CD4-positive, alpha-beta T cell treated with Interleukin-15 for 4 hours (primary cell): ENCODE results near the gene ANXA8.
"Not testable (repeated sequence)": the region's sequence is repeated elsewhere in the genome, so short reads cannot be mapped to it uniquely, and the experiment has no call there.

Experiments
- DNase-seq: peaks from one replicate; pipeline ENCODE4 v3.0.0-alpha.2; 2020; ENCODE audit warnings: low spot score

ANXA8 gene

DNA sequence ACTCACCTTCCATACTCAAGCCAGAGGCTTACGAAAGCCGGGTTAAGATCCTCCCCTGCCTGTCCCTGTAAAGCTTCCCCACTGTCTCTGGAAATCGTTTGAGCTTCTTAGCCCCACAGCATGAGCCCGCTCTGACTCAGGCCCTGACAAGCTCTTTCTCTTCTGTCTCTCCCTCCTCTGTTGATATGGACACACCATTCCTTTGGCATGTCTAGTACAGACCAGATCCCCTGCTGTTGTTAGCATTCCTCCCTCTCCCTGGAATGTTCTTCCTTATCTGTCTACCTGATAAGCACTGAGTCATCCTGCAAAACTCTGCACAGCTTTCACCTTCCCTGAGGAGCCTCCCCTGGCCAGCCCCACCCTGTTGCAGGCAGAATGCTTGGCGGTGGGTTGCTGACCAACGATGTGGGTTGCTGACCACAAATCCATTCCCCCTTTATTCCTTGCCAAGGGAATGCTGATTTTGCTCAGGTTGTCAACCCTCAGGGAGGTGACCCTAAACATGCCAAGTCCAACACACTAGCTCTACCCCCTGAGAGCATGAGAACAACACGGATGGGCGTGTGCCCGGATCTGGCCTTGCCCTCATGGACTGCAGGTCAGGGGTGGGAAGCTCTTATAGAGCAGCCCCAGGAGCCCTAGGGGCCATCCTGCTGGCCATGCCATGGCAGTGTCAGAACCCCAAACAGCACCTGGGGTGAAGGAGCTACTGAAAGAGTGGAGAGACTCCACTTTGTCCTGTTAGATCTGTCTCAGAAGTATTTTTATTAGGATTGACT lies 21.1 kb downstream of the ANXA8 start:
- DNase-seq = not testable (repeated sequence)

- DNase-seq = not testable (repeated sequence)
These were observed 22.6 kb downstream of the ANXA8 start for GRCh38 chr10:47461261-47461687.

GRCh38 chr10:47458466-47459154 lies 25.3 kb downstream of the ANXA8 start:
- no peak for DNase-seq

GRCh38 chr10:47457826-47458225 lies 26.1 kb downstream of the ANXA8 start:
- no peak for DNase-seq

DNA sequence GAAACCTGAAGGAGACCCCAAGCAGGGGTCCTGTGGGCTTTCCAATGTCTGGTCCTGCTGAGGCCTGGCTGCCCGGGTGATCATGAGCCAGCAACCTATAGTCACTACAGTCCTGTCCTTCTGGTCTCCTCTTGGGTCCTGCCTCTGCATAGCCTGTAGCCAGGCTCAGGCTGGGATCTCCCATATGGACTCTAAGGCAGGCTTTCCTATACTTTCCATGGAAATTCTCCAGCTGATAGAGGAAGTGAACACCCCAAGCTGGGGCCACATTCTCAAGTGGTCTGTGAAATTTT lies 26.4 kb downstream of the ANXA8 start:
- no peak for DNase-seq

DNA sequence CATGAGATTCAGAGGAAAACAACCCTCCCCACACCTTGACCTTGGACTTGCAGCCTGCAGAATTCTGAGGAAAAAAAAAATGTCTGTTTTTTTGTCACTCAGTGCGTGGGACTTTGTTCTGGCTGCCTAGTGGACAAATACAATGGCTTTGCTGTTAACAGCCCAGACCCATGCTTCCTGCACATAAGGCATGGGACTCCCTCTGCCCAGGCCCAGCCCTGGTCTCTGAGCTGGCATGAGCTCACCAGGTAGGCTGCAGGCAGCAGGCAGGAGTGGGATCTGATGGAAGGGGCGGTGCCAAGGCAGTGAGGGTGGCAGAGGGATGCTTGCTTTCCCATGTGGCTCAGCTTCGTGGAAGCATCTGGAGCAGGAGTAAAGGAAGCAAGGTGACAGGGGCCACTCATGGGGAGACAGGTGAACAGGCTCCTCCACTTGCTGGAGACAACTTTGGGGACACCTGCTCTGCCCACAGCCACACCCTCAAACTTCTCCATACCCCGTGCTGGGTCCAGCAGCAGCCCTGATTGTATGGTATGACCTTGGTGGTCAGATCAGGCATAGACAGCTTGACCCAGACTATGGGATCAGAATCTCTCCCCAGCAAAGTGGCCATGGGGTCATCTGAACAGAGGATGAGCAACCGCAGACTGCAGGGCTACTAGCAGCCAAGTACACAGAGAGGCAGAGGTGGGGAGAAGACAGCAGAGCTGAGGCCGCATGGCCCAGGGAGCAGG lies 27.0 kb downstream of the ANXA8 start:
- no peak for DNase-seq

DNA sequence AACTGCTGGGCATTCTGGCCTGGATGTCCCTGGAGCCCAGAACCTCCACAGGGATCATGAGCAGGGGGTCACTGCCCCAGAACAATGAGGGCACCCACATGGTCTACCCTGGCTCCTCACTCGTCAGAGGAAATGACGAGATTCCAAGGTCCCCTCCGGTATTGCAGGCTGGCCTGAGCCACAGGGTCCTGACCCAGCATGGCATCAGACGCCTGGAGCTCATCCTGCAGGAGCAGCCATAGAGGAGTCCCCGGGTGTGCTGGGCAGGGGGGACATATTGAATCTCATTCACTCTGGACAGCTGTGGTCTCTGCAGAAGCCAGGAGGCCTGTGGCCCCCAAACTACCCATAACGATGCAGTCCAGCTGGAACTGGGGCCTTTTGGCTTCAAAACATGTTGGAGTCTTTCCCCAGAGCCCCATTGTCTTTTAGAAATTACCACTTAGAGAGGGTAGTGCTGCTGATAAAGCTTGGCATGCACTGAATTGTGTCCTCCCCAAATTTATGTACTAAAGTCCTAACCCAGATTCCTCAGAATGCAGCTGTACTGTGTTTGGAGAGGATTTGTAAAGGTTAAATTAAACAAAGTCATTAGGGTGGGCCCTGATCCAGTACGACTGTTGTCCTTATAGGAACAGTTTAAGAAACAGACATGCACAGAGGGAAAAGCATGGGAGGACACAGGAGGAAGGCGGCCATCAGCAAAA lies 27.7 kb downstream of the ANXA8 start:
- no peak for DNase-seq

DNA sequence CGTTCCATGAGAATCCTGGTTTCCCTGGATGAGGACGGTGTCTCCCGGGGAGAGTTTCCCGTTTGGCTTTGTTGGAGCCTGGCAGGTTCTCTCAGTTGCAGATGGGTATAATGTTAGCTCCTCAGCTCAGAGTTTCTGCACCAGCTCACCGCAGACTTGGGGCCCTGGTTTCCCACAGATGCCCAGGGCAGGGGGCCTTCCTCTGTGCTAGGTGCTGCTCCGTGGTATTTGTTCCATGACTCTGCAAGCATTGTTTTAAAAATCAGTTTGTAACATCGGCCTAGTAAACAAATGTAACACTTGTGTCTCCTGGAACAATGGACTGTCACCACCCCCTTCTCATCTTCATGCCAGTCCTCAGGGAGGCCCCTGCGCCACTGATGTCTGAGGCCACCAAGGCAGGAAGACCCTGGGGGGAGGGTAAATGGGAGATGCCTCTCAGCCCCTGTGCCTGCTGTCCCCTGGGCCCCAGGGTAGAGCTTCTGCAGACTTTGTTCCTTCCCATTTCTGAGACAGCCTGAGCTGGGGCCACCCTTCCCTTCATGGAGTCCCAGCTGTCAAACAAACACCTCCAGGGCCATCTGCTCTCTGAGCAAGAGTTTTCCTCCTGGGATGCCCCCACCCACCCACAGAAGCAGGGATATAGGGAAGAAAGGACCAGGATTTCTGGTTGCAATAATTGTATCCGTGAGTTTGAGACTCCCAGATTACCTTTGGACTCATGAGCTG lies 28.4 kb downstream of the ANXA8 start:
- DNase-seq = not testable (repeated sequence)

DNA sequence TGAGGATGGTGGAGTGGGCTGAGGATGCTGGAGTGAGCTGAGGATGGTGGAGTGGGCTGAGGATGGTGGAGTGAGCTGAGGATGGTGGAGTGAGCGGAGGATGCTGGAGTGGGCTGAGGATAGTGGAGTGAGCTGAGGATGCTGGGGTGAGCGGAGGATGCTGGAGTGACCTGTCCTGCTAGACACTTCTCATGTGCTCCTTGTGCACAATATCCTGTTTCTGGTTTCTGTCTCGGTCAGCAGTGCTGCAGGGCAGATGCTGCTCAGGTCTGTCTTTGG lies 29.2 kb downstream of the ANXA8 start:
- DNase-seq = no peak

DNA sequence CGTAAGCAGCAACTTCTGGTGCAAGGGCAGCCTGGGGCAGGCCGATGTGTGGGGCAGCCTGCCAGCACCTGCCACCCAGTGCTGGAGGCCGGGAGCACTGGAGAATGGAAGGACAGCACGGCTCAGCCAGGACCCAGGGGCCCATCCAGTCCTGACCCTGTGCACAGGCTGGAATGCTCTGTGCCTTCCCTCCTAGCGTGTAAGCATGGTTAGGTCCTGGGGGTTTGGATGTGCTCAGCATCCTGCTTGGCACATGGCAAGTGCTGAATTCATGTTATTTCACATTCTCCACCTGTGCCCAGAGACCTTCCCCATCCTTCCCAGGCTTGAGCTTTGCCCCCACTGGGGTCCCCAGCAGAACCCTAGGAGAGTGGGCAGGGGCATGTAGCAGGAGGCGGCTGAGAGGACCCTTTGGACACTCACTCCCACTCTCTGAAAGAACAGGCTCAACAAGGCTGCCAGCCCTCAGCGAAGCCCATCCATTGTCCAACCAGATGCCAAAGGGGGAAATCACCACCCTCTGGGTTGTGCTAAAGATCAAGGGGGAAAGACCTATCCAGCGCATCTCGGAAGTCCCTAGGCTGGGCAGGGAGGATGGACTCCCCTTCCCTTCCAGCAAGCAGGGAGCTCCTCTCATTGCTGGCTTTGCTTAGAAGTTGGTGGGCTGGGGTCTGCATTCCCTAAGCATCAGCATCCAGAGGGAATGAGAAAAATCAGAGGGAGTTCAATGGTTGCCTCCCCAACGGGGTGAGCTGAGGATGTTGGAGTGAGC lies 29.7 kb downstream of the ANXA8 start:
- DNase-seq = no peak

DNA sequence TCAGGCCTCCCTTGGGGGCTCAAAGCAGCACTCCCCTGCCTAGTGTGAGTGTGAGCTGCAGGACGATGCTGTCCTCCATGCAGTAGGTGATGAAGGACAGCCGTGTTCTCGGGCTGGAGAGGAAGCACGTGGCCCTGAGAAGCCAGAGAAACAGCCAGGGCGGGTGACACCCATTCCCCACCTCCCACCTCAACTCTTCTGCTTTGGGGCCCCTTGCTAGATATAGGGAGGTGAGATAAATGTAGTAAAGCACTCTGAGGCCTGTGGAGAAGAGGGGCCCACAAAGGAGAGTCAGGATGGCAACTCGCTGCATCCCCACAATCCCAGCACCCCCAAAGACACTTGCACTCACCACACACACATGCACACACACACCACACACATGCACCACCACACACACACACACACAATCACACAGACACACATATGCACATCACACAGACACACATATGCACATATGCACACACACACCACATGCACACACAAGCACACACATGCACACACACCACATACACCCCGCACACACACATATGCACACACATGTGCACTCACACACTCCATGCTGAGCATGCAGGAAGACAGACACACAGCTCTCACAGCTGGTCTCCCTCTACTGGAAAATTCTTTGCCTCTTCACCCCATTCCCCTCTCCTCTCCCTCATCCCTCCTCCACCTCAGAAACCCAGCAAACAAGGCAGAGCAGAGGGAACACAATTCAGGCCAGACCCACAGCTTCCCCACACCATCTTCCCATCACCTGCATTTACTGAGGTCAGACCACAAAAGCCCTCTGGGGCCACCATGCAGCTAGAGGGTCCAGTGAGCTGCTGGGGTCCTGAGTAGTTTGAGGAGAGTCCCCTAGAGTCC lies 30.5 kb downstream of the ANXA8 start:
- DNase-seq = no peak

- no peak for DNase-seq
These were observed 31.3 kb downstream of the ANXA8 start for GRCh38 chr10:47452495-47453140.

DNA sequence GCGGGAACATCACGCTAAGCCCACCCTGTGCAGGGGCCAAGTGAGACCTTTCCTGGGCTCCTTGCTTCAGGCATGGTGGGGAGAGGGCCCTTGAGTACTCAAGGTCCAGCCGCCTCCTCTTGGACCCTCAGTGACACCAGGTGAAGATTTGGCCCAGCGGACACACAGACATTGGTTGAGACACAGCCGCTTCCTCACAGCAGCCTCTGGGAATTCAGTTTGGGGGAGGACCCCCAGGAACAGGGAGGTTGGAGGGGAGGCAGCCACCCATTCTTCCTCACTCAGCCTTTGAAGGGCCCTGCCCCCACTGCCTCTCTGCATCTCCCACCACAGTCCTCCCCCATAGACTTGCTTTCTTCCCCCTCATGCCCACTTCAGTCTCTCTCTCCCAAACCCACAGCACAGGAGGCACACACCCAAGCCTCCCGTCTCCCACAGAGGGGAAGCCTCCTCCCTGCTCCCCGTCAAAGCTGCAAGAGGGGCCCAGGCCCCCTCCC lies 31.9 kb downstream of the ANXA8 start:
- DNase-seq = no peak

GRCh38 chr10:47451273-47451997 lies 32.5 kb downstream of the ANXA8 start:
- no peak for DNase-seq

- DNase-seq = no peak
These were observed 33.5 kb downstream of the ANXA8 start for GRCh38 chr10:47450442-47450841.

GRCh38 chr10:47449979-47450378 lies 33.9 kb downstream of the ANXA8 start:
- DNase-seq = no peak

GRCh38 chr10:47449102-47449978 lies 34.6 kb downstream of the ANXA8 start:
- DNase-seq = no peak

DNA sequence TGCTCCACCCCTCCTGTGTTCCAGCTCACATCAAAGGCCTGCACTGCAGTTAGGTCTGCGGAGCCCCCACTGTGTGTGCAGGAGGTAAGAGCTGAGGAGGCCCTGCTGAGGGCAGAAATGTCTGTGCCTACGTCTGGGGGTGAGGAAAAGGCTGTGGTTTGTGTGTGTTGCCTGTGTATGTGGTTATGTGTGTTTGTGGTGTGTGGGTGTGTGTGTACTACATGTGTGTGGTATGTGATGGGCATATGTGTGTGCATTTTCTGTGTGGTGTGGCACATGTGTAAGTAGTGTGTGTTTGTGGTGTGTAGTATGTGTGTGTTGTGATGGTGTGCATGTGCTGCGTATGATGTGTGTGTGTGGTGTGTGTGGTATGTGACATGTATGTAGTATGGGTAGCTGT lies 36.2 kb downstream of the ANXA8 start:
- DNase-seq = no peak
